ENCODE results near the gene PCDHB7.
"Not testable (repeated sequence)": the region's sequence is repeated elsewhere in the genome, so short reads cannot be mapped to it uniquely, and the experiment has no call there.

The PCDHB7 gene

DNA sequence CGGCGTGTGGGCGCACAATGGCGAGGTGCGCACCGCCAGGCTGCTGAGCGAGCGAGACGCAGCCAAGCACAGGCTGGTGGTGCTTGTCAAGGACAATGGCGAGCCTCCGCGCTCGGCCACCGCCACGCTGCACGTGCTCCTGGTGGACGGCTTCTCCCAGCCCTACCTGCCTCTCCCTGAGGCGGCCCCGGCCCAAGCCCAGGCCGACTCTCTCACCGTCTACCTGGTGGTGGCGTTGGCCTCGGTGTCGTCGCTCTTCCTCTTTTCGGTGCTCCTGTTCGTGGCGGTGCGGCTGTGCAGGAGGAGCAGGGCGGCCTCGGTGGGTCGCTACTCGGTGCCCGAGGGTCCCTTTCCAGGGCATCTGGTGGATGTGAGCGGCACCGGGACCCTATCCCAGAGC lies 20.3 kb upstream of the PCDHB7 start:
- H3K27ac ChIP-seq (ENCODE audit: low read depth, low read length, severe bottlenecking); H3K36me3 ChIP-seq (ENCODE audit: control insufficient read depth, insufficient read depth, low read length); H3K4me1 ChIP-seq (ENCODE audit: control insufficient read depth, insufficient read depth, low read length, poor library complexity, severe bottlenecking); H3K9me3 ChIP-seq (ENCODE audit: control insufficient read depth, low read length); H3K4me3 ChIP-seq (ENCODE audit: extremely low read depth, insufficient read depth, low read length, poor library complexity, severe bottlenecking): not testable (repeated sequence)
- WGBS, 2 experiments (ENCODE audit: insufficient coverage in 2 of 2): 95 to 98% methylated on average over 22 to 24 of the region's 36 CpGs

DNA sequence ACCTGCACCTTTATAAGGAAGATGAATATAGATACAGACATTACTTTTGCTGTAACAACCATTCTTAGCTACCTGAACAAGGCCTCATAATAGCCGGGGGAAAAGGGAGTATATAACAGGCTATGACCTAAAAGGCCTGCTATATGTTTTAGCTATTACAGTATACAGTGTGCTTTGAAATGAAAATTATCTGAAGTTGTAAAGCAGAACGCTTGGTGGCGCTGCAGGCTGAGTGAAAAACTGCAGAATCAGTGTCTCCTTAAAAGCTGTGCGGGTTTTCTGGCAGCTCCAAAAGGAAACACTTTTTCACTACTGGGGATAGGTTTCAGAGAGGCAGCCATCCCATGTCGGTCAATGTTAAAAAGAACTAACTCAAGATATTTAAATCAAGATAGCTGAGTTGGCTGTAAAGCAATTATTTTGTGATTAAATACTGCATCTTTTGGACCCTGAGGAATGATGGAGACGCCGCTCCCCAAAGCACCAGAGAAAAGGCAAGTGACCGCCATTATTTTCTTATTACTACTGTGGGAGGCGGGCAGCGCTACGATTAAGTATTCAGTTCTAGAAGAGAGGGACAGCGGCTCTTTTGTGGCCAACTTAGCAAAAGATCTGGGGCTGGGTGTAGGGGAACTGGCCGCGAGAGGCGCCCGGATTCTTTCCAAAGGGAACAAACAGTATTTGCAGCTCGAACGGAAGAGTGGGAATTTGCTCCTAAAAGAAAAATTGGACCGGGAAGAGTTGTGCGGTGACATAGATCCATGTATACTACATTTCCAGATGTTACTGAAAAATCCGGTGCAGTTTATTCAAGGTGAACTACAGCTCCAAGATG lies 16.7 kb upstream of the PCDHB7 start:
- no peaks in the 10 kb centered on the region for H3K36me3 ChIP-seq (ENCODE audit: control insufficient read depth, insufficient read depth, low read length)
- no peak overlapping the region for H3K4me3 ChIP-seq (ENCODE audit: extremely low read depth, insufficient read depth, low read length, poor library complexity, severe bottlenecking)
- peaks cover 6% of the 10 kb centered on the region for H3K9me3 ChIP-seq (ENCODE audit: control insufficient read depth, low read length)
- no peaks in the 10 kb centered on the region for H3K4me1 ChIP-seq (ENCODE audit: control insufficient read depth, insufficient read depth, low read length, poor library complexity, severe bottlenecking)
- 83 to 87% methylated on average over 14 to 16 of the region's 21 CpGs for WGBS, 2 experiments (ENCODE audit: insufficient coverage in 2 of 2)
- H3K27ac ChIP-seq (ENCODE audit: low read depth, low read length, severe bottlenecking): no peak overlapping the region

DNA sequence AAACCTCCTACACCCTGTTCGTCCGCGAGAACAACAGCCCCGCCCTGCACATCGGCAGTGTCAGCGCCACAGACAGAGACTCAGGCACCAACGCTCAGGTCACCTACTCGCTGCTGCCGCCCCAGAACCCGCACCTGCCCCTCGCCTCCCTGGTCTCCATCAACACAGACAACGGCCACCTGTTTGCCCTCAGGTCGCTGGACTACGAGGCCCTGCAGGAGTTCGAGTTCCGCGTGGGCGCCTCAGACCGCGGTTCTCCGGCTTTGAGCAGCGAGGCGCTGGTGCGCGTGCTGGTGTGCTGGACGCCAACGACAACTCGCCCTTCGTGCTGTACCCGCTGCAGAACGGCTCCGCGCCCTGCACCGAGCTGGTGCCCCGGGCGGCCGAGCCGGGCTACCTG lies 15.1 kb upstream of the PCDHB7 start:
- H3K36me3 ChIP-seq (ENCODE audit: control insufficient read depth, insufficient read depth, low read length); H3K4me3 ChIP-seq (ENCODE audit: extremely low read depth, insufficient read depth, low read length, poor library complexity, severe bottlenecking); H3K27ac ChIP-seq (ENCODE audit: low read depth, low read length, severe bottlenecking); H3K4me1 ChIP-seq (ENCODE audit: control insufficient read depth, insufficient read depth, low read length, poor library complexity, severe bottlenecking); H3K9me3 ChIP-seq (ENCODE audit: control insufficient read depth, low read length): not testable (repeated sequence)
- 96 to 98% methylated on average over 13 to 24 of the region's 38 CpGs for WGBS, 2 experiments (ENCODE audit: insufficient coverage in 2 of 2)

DNA sequence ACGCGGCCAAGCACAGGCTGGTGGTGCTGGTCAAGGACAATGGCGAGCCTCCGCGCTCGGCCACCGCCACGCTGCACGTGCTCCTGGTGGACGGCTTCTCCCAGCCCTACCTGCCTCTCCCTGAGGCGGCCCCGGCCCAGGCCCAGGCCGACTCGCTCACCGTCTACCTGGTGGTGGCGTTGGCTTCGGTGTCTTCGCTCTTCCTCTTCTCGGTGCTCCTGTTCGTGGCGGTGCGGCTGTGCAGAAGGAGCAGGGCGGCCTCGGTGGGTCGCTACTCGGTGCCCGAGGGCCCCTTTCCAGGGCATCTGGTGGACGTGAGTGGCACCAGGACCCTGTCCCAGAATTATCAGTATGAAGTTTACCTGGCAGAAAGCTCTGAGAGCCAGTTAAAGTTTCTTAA lies 14.5 kb upstream of the PCDHB7 start:
- H3K9me3 ChIP-seq (ENCODE audit: control insufficient read depth, low read length); H3K27ac ChIP-seq (ENCODE audit: low read depth, low read length, severe bottlenecking); H3K36me3 ChIP-seq (ENCODE audit: control insufficient read depth, insufficient read depth, low read length); H3K4me1 ChIP-seq (ENCODE audit: control insufficient read depth, insufficient read depth, low read length, poor library complexity, severe bottlenecking); H3K4me3 ChIP-seq (ENCODE audit: extremely low read depth, insufficient read depth, low read length, poor library complexity, severe bottlenecking): not testable (repeated sequence)
- WGBS, 2 experiments (ENCODE audit: insufficient coverage in 2 of 2): 97 to 99% methylated on average over 10 to 18 of the region's 28 CpGs

DNA sequence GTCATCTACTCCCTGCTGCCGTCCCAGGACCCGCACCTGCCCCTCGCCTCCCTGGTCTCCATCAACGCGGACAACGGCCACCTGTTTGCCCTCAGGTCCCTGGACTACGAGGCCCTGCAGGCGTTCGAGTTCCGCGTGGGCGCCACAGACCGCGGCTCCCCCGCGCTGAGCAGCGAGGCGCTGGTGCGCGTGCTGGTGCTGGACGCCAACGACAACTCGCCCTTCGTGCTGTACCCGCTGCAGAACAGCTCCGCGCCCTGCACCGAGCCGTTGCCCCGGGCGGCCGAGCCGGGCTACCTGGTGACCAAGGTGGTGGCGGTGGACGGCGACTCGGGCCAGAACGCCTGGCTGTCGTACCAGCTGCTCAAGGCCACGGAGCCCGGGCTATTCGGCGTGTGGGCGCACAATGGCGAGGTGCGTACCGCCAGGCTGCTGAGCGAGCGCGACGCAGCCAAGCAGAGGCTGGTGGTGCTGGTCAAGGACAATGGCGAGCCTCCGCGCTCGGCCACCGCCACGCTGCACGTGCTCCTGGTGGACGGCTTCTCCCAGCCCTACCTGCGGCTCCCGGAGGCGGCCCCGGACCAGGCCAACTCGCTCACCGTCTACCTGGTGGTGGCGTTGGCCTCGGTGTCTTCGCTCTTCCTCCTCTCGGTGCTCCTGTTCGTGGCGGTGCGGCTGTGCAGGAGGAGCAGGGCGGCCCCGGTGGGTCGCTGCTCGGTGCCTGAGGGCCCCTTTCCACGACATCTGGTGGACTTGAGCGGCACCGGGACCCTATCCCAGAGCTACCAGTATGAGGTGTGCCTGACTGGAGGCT lies 2.1 kb downstream of the PCDHB7 start:
- not testable (repeated sequence) for H3K36me3 ChIP-seq (ENCODE audit: control insufficient read depth, insufficient read depth, low read length); H3K4me1 ChIP-seq (ENCODE audit: control insufficient read depth, insufficient read depth, low read length, poor library complexity, severe bottlenecking); H3K27ac ChIP-seq (ENCODE audit: low read depth, low read length, severe bottlenecking); H3K9me3 ChIP-seq (ENCODE audit: control insufficient read depth, low read length); H3K4me3 ChIP-seq (ENCODE audit: extremely low read depth, insufficient read depth, low read length, poor library complexity, severe bottlenecking)
- 94 to 95% methylated on average over 35 to 50 of the region's 79 CpGs for WGBS, 2 experiments (ENCODE audit: insufficient coverage in 2 of 2)

DNA sequence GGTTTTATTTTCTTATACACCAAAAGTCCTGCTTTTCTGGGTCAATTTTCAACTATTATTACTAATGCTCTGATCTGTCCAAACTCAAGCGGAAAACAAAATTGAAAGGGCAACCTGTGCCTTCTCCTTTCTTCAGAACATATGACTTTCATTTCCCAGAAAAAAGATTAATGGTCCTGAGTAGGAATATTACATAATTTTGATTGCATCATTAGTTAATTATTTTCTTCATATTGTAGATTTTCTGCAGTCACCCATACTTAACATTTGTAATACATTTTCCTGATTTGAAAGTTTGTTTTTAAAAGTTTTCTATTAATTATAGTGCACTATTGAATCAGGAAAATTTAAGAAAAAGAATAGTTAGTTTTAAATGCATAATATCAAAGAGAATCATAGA lies 3.5 kb downstream of the PCDHB7 start:
- Histone ChIP-seq H3K36me3 (ENCODE audit: control insufficient read depth, insufficient read depth, low read length) (no peaks in the 10 kb centered on the region), H3K9me3 (ENCODE audit: control insufficient read depth, low read length) (no peaks in the 10 kb centered on the region), H3K4me3 (ENCODE audit: extremely low read depth, insufficient read depth, low read length, poor library complexity, severe bottlenecking) (no peak overlapping the region), H3K4me1 (ENCODE audit: control insufficient read depth, insufficient read depth, low read length, poor library complexity, severe bottlenecking) (no peaks in the 10 kb centered on the region), H3K27ac (ENCODE audit: low read depth, low read length, severe bottlenecking) (no peak overlapping the region)
- WGBS, 2 experiments (ENCODE audit: insufficient coverage in 2 of 2): no CpG with 5 or more reads among the region's 1 CpG

DNA sequence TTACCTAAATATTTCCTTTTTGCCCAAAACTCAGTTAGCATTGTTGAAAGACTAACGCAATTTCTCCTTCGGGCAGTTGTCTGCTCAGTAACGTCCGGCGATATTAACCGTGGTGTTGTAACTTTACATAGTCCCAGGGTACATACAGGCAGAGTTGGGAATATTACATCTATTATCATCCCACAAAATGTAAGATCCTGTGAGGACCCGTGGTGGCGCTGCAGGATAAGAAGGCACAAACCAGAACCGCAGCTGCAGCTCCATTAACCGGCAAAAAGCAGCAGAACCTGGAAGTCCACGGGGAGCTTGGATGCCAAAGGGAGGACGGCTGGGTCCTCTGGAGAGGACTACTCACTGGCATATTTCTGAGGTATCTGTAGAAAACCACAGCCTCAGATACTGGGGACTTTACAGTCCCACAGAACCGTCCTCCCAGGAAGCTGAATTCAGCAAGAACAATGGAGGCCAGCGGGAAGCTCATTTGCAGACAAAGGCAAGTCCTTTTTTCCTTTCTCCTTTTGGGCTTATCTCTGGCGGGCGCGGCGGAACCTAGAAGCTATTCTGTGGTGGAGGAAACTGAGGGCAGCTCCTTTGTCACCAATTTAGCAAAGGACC lies 5.2 kb downstream of the PCDHB7 start, which contains the start of gene PCDHB8:
Gene PCDHB8 (plus strand): TSS at position 214 of the 615 bp plus-strand sequence. CDS start 245 bp downstream, at position 459.
- H3K27ac ChIP-seq (ENCODE audit: low read depth, low read length, severe bottlenecking); H3K36me3 ChIP-seq (ENCODE audit: control insufficient read depth, insufficient read depth, low read length); H3K9me3 ChIP-seq (ENCODE audit: control insufficient read depth, low read length); H3K4me1 ChIP-seq (ENCODE audit: control insufficient read depth, insufficient read depth, low read length, poor library complexity, severe bottlenecking); H3K4me3 ChIP-seq (ENCODE audit: extremely low read depth, insufficient read depth, low read length, poor library complexity, severe bottlenecking): not testable (repeated sequence)
- WGBS, 2 experiments (ENCODE audit: insufficient coverage in 2 of 2): 84 to 87% methylated on average over 3 to 6 of the region's 18 CpGs

DNA sequence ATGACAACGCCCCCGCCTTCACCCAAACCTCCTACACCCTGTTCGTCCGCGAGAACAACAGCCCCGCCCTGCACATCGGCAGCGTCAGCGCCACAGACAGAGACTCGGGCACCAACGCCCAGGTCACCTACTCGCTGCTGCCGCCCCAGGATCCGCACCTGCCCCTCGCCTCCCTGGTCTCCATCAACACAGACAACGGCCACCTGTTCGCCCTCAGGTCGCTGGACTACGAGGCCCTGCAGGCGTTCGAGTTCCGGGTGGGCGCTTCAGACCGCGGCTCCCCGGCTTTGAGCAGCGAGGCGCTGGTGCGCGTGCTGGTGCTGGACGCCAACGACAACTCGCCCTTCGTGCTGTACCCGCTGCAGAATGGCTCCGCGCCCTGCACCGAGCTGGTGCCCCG lies 6.9 kb downstream of the PCDHB7 start:
- H3K27ac ChIP-seq (ENCODE audit: low read depth, low read length, severe bottlenecking); H3K36me3 ChIP-seq (ENCODE audit: control insufficient read depth, insufficient read depth, low read length); H3K4me3 ChIP-seq (ENCODE audit: extremely low read depth, insufficient read depth, low read length, poor library complexity, severe bottlenecking); H3K9me3 ChIP-seq (ENCODE audit: control insufficient read depth, low read length); H3K4me1 ChIP-seq (ENCODE audit: control insufficient read depth, insufficient read depth, low read length, poor library complexity, severe bottlenecking): not testable (repeated sequence)
- 91 to 100% methylated on average over 4 to 10 of the region's 39 CpGs for WGBS, 2 experiments (ENCODE audit: insufficient coverage in 2 of 2)

DNA sequence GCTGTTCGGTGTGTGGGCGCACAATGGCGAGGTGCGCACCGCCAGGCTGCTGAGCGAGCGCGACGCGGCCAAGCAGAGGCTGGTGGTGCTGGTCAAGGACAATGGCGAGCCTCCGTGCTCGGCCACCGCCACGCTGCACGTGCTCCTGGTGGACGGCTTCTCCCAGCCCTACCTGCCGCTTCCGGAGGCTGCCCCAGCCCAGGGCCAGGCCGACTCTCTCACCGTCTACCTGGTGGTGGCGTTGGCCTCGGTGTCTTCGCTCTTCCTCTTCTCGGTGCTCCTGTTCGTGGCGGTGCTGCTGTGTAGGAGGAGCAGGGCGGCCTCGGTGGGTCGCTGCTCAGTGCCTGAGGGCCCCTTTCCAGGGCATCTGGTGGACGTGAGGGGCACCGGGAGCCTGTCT lies 7.4 kb downstream of the PCDHB7 start:
- not testable (repeated sequence) for H3K4me1 ChIP-seq (ENCODE audit: control insufficient read depth, insufficient read depth, low read length, poor library complexity, severe bottlenecking); H3K36me3 ChIP-seq (ENCODE audit: control insufficient read depth, insufficient read depth, low read length); H3K9me3 ChIP-seq (ENCODE audit: control insufficient read depth, low read length); H3K4me3 ChIP-seq (ENCODE audit: extremely low read depth, insufficient read depth, low read length, poor library complexity, severe bottlenecking); H3K27ac ChIP-seq (ENCODE audit: low read depth, low read length, severe bottlenecking)
- 94 to 97% methylated on average over 9 to 10 of the region's 32 CpGs for WGBS, 2 experiments (ENCODE audit: insufficient coverage in 2 of 2)

DNA sequence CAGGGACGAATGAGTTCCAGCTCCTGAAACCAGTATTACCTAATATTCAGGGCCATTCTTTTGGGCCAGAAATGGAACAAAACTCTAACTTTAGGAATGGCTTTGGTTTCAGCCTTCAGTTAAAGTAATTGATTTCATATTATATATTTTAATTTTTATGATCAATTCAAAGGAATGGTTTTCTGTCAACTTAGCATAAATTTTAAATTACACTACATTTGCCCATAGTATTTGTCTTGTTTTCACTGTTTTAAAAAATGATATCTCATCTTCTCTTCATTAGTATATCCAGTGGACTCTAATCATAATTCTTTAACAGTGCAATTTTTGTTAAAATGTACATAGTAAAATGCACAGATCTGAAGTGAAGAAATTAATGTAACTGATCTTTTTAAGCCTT lies 7.9 kb downstream of the PCDHB7 start:
- Histone ChIP-seq H3K9me3 (ENCODE audit: control insufficient read depth, low read length) (no peaks in the 10 kb centered on the region), H3K4me1 (ENCODE audit: control insufficient read depth, insufficient read depth, low read length, poor library complexity, severe bottlenecking) (no peaks in the 10 kb centered on the region), H3K4me3 (ENCODE audit: extremely low read depth, insufficient read depth, low read length, poor library complexity, severe bottlenecking) (no peak overlapping the region), H3K27ac (ENCODE audit: low read depth, low read length, severe bottlenecking) (no peak overlapping the region), H3K36me3 (ENCODE audit: control insufficient read depth, insufficient read depth, low read length) (no peaks in the 10 kb centered on the region)
- WGBS, 2 experiments (ENCODE audit: insufficient coverage in 2 of 2): 100% methylated on average over 1 of the region's 1 CpG; no CpG with 5 or more reads in 1 of the 2 experiments
